DND-41 (cell line): Measurements from ENCODE around the gene ASMT.

Experiments used
- ATAC-seq: fragments of 200-7000 bp; cut with Tn5 transposase; 3 replicates; pipeline ENCODE4 v1.9.1; 2021; ENCODE audit warnings: low read depth; ENCODE audit not compliant: insufficient read depth
- DNase-seq: peaks from one replicate; pipeline ENCODE4 v3.0.0-alpha.2; 2020
- H2AFZ ChIP-seq: 2 replicates; pipeline ENCODE4 v1.6.0; 2012; ENCODE audit warnings: low read depth, low read length
- H3K27ac ChIP-seq: 2 replicates; pipeline ENCODE4 v1.5.1; 2012; ENCODE audit warnings: low read length, inconsistent platforms
- H3K27me3 ChIP-seq: fragments of 200-600 bp; sonication (generic); 2 replicates; pipeline ENCODE4 v1.6.0; 2012; ENCODE audit warnings: low read length, mild to moderate bottlenecking, inconsistent platforms; ENCODE audit not compliant: insufficient read depth, poor library complexity
- H3K36me3 ChIP-seq: 2 replicates; pipeline ENCODE4 v1.5.1; 2012; ENCODE audit warnings: low read length, inconsistent platforms; ENCODE audit not compliant: insufficient read depth
- H3K4me1 ChIP-seq: 2 replicates; pipeline ENCODE4 v1.5.1; 2012; ENCODE audit warnings: mild to moderate bottlenecking, low read length; ENCODE audit not compliant: insufficient read depth
- H3K4me2 ChIP-seq: 2 replicates; pipeline ENCODE4 v1.6.0; 2012; ENCODE audit warnings: mild to moderate bottlenecking, moderate library complexity, low read length, inconsistent platforms; ENCODE audit not compliant: insufficient read depth
- H3K4me3 ChIP-seq, 2 experiments: fragments of 200-600 bp in 1 of 2; shearing (Covaris generic) in 1 of 2; 2 replicates each; pipeline ENCODE4 v1.5.1; 2012 to 2016; ENCODE audit warnings: inconsistent platforms in 2 of 2, low read length in 2 of 2, mild to moderate bottlenecking in 2 of 2, low read depth in 1 of 2, moderate library complexity in 1 of 2
- H3K79me2 ChIP-seq: 2 replicates; pipeline ENCODE4 v1.6.0; 2012; ENCODE audit warnings: low read length, inconsistent platforms; ENCODE audit not compliant: insufficient read depth
- H3K9ac ChIP-seq: 2 replicates; pipeline ENCODE4 v1.6.0; 2012; ENCODE audit warnings: low read depth, mild to moderate bottlenecking, inconsistent platforms, low read length, moderate library complexity
- H3K9me3 ChIP-seq: 2 replicates; pipeline ENCODE4 v1.5.1; 2012; ENCODE audit warnings: low read length, moderate library complexity, mild to moderate bottlenecking, inconsistent platforms; ENCODE audit not compliant: insufficient read depth, severe bottlenecking
- H4K20me1 ChIP-seq: 2 replicates; pipeline ENCODE4 v1.6.0; 2012; ENCODE audit warnings: low read length; ENCODE audit not compliant: insufficient read depth
- CTCF ChIP-seq: IDR thresholded peaks from 2 replicates; pipeline ENCODE4 v1.5.1; 2012; ENCODE audit warnings: borderline replicate concordance, low read length, moderate library complexity, mild to moderate bottlenecking; ENCODE audit not compliant: poor library complexity, severe bottlenecking; ENCODE audit errors: extremely low read depth
- EZH2 ChIP-seq: IDR thresholded peaks from 3 replicates; pipeline ENCODE4 v1.6.1; 2012; ENCODE audit warnings: borderline replicate concordance, low read depth, mild to moderate bottlenecking, moderate library complexity, low read length, inconsistent platforms; ENCODE audit not compliant: severe bottlenecking

The ASMT gene

DNA sequence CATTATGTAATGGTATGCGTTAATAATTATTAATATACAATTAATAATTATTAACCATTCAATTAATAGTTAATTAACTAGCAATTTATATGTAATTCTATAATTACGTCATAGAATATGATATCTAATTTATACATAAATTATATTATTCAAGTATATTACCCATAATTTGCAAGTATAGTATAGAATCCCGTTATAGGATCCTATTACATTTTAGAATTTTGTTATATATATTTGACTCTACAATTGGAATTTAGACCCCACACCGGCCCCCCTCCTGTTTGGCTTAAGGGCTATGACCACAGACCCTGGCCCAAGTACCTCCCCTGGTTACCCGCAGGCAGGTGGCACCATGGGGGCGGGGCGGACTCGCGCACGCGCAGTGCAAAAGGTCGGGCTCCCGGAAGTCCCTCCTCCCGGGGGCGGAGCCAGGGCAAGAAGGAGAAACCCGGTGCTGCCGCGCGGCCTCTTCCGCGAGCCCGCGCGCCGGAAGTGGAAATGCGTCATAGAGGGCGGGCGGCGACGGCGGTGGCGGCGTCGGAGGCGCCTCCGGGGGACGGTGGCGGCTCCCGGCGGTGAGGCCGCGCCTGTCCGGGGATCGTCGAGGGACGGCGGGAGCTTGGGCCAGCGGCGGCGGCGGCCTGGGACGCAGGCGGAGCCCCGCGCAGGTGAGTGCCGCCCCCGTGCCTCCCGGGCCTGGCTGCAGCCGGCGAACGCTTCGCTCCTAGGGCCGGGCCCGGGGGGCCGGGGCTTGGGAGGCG, 23.6 kb upstream of the ASMT start, which contains the start of gene AKAP17A:
AKAP17A (plus strand) TSS at position 503 of the 761 bp plus-strand sequence. CDS start 1,859 bp downstream, outside the sequence.
- no peaks in the 10 kb centered on the region for H3K9me3 ChIP-seq
- H3K27me3 ChIP-seq: no peaks in the 10 kb centered on the region
- H4K20me1 ChIP-seq: peaks cover 42% of the 10 kb centered on the region
- ATAC-seq: peak; percentile 87
- peaks cover 35% of the 10 kb centered on the region for H3K36me3 ChIP-seq
- TF ChIP-seq EZH2: no peak
- TF ChIP-seq CTCF: peak; percentile 31
- H2AFZ ChIP-seq: peak within 1 kb of the TSS; percentile 69
- peak within 1 kb of the TSS; percentile 48 to 91; a peak in 3 of 4 replicates for H3K4me3 ChIP-seq
- H3K9ac ChIP-seq: peak within 1 kb of the TSS; percentile 68
- DNase-seq: peak; percentile 99
- peaks cover 49% of the 10 kb centered on the region for H3K79me2 ChIP-seq
- peaks cover 27% of the 10 kb centered on the region for H3K4me1 ChIP-seq
- H3K27ac ChIP-seq: peak within 1 kb of the TSS; percentile 69
- peak within 1 kb of the TSS; percentile 91 for H3K4me2 ChIP-seq

GRCh38 chrX:1591863-1592469, 22.9 kb upstream of the ASMT start:
- H3K4me2 ChIP-seq: peak overlapping the region; percentile 91
- ATAC-seq (peak; percentile 39), DNase-seq (peak; percentile 22)

GRCh38 chrX:1592470-1593142, 22.3 kb upstream of the ASMT start:
- peaks cover 61% of the 10 kb centered on the region for H3K79me2 ChIP-seq
- H4K20me1 ChIP-seq: peaks cover 53% of the 10 kb centered on the region
- no peak overlapping the region for H2AFZ ChIP-seq
- no peaks in the 10 kb centered on the region for H3K9me3 ChIP-seq
- 0 out of 3 replicates have a peak, but pooled peaks have one; percentile 24 for ATAC-seq
- peak; percentile 35 for DNase-seq
- peak overlapping the region; percentile 91 for H3K4me2 ChIP-seq
- H3K4me1 ChIP-seq: peaks cover 27% of the 10 kb centered on the region
- no peak for TF ChIP-seq EZH2
- no peak for TF ChIP-seq CTCF
- H3K27me3 ChIP-seq: no peaks in the 10 kb centered on the region
- peak overlapping the region; percentile 68 for H3K9ac ChIP-seq
- peaks cover 48% of the 10 kb centered on the region for H3K36me3 ChIP-seq
- H3K4me3 ChIP-seq: peak overlapping the region; percentile 48 to 91; a peak in 3 of 4 replicates
- peak overlapping the region; percentile 48 for H3K27ac ChIP-seq

More at GRCh38 chrX:1591863-1592469, 22.9 kb upstream of the ASMT start:
- Histone ChIP-seq H2AFZ (no peak overlapping the region), H3K79me2 (peaks cover 54% of the 10 kb centered on the region), H3K9ac (peak overlapping the region; percentile 68), H3K27ac (peak overlapping the region; percentile 48), H3K4me3 (peak overlapping the region; percentile 48 to 91; a peak in 3 of 4 replicates), H4K20me1 (peaks cover 47% of the 10 kb centered on the region), H3K4me1 (peaks cover 27% of the 10 kb centered on the region), H3K27me3 (no peaks in the 10 kb centered on the region), H3K9me3 (no peaks in the 10 kb centered on the region), H3K36me3 (peaks cover 41% of the 10 kb centered on the region)
- TF ChIP-seq EZH2 (no peak), CTCF (no peak)
